Measurements from ENCODE around the gene ERCC6L2.

GRCh38 chr9:95891067-95891671, 15.7 kb downstream of the ERCC6L2 start:
- TF ChIP-seq POLR2AphosphoS5 (IDR thresholded peaks at IDR 0.05; ENCODE audit: low read depth, low read length) (no peak), POLR2A (IDR thresholded peaks at IDR 0.05; ENCODE audit: low read depth, low read length) (no peak), TAF1 (IDR thresholded peaks at IDR 0.05; ENCODE audit: borderline replicate concordance, low read depth, low read length) (no peak)
